Muscle layer of colon (tissue), 2 donors: ENCODE results near the gene CNOT10.

Source experiments
- H3K27ac ChIP-seq: one replicate; pipeline ENCODE4 v1.7.0; 2013; ENCODE audit warnings: low read depth, mild to moderate bottlenecking, low read length, moderate library complexity
- H3K27me3 ChIP-seq, 2 donors: one replicate each; pipeline ENCODE4 v1.7.0; 2013; ENCODE audit warnings: low read length in 2 of 2, mild to moderate bottlenecking in 2 of 2; ENCODE audit not compliant: insufficient read depth in 2 of 2, control insufficient read depth in 1 of 2
- H3K36me3 ChIP-seq: one replicate; pipeline ENCODE4 v1.7.0; 2013; ENCODE audit warnings: mild to moderate bottlenecking, low read length; ENCODE audit not compliant: insufficient read depth
- H3K4me1 ChIP-seq: one replicate; pipeline ENCODE4 v1.7.0; 2013; ENCODE audit warnings: mild to moderate bottlenecking, low read length; ENCODE audit not compliant: insufficient read depth
- H3K4me3 ChIP-seq, 2 donors: one replicate each; pipeline ENCODE4 v1.7.0; 2013; ENCODE audit warnings: low read length in 2 of 2, low read depth in 1 of 2, mild to moderate bottlenecking in 1 of 2, moderate library complexity in 1 of 2
- H3K9ac ChIP-seq: one replicate; pipeline ENCODE4 v1.7.0; 2013; ENCODE audit warnings: low read length
- H3K9me3 ChIP-seq: one replicate; pipeline ENCODE4 v1.7.0; 2013; ENCODE audit warnings: mild to moderate bottlenecking, low read length
- donor health status: abdominal sarcoma.
- donor health status: Adenocarcinoma of cecum.

CNOT10 gene

DNA sequence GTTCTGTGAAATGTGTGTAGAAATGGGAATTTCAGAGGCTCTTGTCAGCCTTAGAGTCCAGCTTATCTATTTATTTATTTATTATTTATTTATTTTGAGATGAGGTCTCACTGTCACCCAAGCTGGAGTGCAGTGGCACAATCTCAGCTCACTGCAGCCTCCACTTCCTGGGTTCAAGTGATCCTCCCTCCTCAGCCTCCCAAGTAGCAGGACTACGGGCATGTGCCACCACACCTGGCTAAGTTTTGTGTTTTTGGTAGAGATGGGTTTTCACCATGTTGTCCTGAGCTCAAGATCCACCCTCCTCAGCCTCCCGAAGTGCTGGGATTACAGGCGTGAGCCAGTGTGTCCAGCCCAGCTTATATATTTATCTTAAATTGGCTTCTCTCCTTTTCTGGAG lies 11.5 kb downstream of the CNOT10 start:
- peaks cover 8% of the 10 kb centered on the region for H3K4me1 ChIP-seq
- H3K9ac ChIP-seq: no peak overlapping the region
- H3K9me3 ChIP-seq: no peaks in the 10 kb centered on the region
- H3K4me3 ChIP-seq: no peak overlapping the region
- H3K27ac ChIP-seq: no peak overlapping the region
- no peaks in the 10 kb centered on the region for H3K27me3 ChIP-seq
- no peaks in the 10 kb centered on the region for H3K36me3 ChIP-seq

GRCh38 chr3:32698506-32698905 lies 13.5 kb downstream of the CNOT10 start:
- Histone ChIP-seq H3K36me3 (no peaks in the 10 kb centered on the region), H3K4me1 (peaks cover 8% of the 10 kb centered on the region), H3K9ac (no peak overlapping the region)

DNA sequence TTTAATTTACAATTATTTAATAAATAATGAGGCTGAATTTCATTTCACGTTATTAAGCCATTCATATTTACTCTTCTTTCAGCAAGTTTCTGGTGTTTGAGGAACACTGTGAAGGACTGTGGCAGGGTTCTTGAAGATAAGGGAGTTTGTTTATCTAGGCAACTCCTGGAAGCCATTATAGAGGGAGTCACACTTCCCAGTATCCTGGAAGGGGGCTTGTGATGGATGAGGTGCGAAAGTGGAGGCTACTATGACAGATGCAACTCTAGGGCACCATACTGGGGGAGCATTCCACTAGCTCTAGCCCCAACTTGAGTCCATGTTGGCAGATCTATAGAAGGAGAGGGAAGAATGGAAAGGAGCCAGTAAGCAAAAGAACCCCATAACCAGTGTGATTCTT lies 14.4 kb downstream of the CNOT10 start:
- Histone ChIP-seq H3K9me3 (no peaks in the 10 kb centered on the region), H3K4me3 (no peak overlapping the region), H3K4me1 (peaks cover 8% of the 10 kb centered on the region), H3K36me3 (no peaks in the 10 kb centered on the region), H3K9ac (no peak overlapping the region), H3K27me3 (no peaks in the 10 kb centered on the region), H3K27ac (no peak overlapping the region)

More at GRCh38 chr3:32698506-32698905, 13.5 kb downstream of the CNOT10 start:
- H3K9me3 ChIP-seq: no peaks in the 10 kb centered on the region
- no peaks in the 10 kb centered on the region for H3K27me3 ChIP-seq
- no peak overlapping the region for H3K4me3 ChIP-seq
- H3K27ac ChIP-seq: no peak overlapping the region

DNA sequence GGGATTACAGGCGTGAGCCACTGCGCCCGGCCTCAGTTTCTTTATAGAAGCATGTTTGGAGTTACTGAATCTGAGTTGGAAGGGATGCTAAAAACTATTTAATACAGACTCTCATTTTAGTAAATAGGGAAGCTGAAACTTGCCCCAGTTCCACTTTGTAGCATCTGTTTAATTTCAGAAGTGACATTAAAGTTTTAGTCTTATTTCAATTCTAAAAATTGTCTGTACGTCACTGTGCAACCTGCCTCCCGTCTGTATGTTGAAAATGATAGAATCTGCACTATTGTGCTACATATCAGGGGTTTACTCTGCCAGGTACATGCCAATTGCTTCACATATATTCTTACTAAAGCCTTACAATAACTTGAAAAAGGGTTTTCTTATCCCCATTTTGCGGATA lies 15.3 kb downstream of the CNOT10 start:
- H3K9me3 ChIP-seq: no peaks in the 10 kb centered on the region
- H3K36me3 ChIP-seq: no peaks in the 10 kb centered on the region
- no peaks in the 10 kb centered on the region for H3K27me3 ChIP-seq
- H3K9ac ChIP-seq: no peak overlapping the region
- peaks cover 9% of the 10 kb centered on the region for H3K4me1 ChIP-seq
- no peak overlapping the region for H3K4me3 ChIP-seq
- no peak overlapping the region for H3K27ac ChIP-seq

GRCh38 chr3:32703491-32703972 lies 18.5 kb downstream of the CNOT10 start:
- no peak overlapping the region for H3K27ac ChIP-seq

DNA sequence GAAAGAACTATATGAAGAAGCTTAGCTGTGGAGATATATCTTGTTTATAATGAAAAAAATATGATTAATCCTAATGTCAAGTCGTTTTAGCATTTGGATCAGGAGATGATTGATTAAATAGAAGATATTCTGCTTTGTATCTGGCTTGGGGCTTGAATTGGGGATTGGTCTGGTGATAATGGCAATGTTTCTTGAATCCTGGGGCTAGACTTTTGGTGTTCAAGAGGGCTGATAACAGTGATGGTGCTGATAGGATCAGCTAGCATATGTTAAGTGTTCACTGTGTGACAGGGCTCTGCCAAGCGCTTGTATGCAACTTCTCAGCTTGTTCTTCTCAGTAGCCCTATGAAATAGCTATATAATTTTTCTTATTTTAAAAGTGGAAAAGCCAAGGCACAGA lies 20.2 kb downstream of the CNOT10 start:
- no peak overlapping the region for H3K4me3 ChIP-seq
- peaks cover 13% of the 10 kb centered on the region for H3K36me3 ChIP-seq
- H3K9me3 ChIP-seq: no peaks in the 10 kb centered on the region

More at GRCh38 chr3:32703491-32703972, 18.5 kb downstream of the CNOT10 start:
- Histone ChIP-seq H3K27me3 (no peaks in the 10 kb centered on the region), H3K4me3 (no peak overlapping the region), H3K9ac (no peak overlapping the region), H3K9me3 (no peaks in the 10 kb centered on the region), H3K36me3 (no peaks in the 10 kb centered on the region), H3K4me1 (peaks cover 22% of the 10 kb centered on the region)

GRCh38 chr3:32706348-32707025 lies 21.5 kb downstream of the CNOT10 start:
- Histone ChIP-seq H3K36me3 (peaks cover 20% of the 10 kb centered on the region), H3K4me1 (peaks cover 15% of the 10 kb centered on the region), H3K4me3 (no peak overlapping the region), H3K27me3 (no peaks in the 10 kb centered on the region), H3K9me3 (no peaks in the 10 kb centered on the region), H3K27ac (no peak overlapping the region), H3K9ac (no peak overlapping the region)

More for the DNA sequence above, 20.2 kb downstream of the CNOT10 start:
- Histone ChIP-seq H3K4me1 (peaks cover 21% of the 10 kb centered on the region), H3K9ac (no peak overlapping the region), H3K27ac (no peak overlapping the region), H3K27me3 (no peaks in the 10 kb centered on the region)

GRCh38 chr3:32707026-32707370 lies 22.0 kb downstream of the CNOT10 start:
- Histone ChIP-seq H3K27me3 (no peaks in the 10 kb centered on the region), H3K4me1 (peaks cover 15% of the 10 kb centered on the region), H3K36me3 (peaks cover 20% of the 10 kb centered on the region), H3K9ac (no peak overlapping the region), H3K27ac (no peak overlapping the region), H3K4me3 (no peak overlapping the region), H3K9me3 (no peaks in the 10 kb centered on the region)

DNA sequence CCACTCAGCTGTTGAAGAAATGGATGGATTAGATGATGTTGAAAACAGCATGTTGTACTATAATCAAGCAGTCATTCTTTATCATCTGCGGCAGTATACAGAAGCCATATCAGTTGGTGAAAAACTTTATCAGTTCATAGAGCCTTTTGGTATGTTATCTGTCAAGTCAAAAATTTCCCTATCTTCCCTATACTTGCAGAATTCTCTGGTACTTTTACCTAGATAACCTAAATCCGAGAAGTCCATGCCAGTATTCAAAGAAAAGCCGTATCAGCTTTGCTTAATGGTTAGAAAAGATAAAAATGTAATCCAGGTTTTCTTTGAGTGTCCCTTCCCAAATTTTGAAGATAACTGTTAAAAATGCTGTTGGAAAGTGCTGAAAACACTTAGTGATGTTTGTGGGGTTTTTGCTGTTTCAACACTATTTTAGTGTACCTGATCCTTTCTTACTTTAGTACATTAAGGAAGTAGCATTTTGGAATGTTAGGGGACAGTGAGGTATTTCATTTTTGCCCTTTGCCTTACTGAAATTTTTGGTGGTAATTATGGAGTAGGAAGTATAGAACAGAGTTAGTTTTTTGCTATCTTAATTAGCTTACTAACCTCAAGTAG lies 23.8 kb downstream of the CNOT10 start:
- Histone ChIP-seq H3K9me3 (no peaks in the 10 kb centered on the region), H3K4me1 (peaks cover 15% of the 10 kb centered on the region), H3K27me3 (no peaks in the 10 kb centered on the region), H3K4me3 (no peak overlapping the region), H3K36me3 (peaks cover 20% of the 10 kb centered on the region), H3K27ac (no peak overlapping the region), H3K9ac (no peak overlapping the region)

GRCh38 chr3:32709346-32709745 lies 24.4 kb downstream of the CNOT10 start:
- H3K36me3 ChIP-seq: peaks cover 20% of the 10 kb centered on the region
- no peaks in the 10 kb centered on the region for H3K9me3 ChIP-seq

DNA sequence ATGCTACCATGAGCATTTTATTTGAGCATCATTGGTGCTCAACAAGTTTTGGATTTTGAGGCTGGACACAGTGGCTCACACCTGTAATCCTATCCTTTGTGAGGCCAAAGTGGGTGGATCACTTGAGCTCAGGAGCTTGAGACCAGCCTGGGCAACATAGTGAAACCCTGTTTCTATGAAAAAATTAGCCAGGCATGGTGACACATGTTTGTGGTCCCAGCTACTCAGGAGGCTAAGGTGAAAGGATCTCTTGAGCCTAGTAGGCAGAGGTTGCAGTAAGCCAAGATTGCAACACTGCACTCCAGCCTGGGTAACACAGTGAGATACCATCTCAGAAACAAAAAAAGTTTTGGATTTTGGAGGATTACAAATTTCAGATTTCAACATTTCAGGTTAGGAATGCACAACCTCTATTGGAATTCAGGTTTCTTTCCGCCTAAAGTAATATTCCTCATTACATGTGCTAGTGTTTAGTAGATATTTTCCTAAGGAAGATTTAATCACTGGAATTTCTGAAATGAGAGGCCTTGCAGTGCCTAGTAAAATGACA lies 27.6 kb downstream of the CNOT10 start:
- Histone ChIP-seq H3K9me3 (no peaks in the 10 kb centered on the region), H3K4me3 (no peak overlapping the region), H3K27ac (no peak overlapping the region), H3K9ac (no peak overlapping the region), H3K36me3 (peaks cover 20% of the 10 kb centered on the region), H3K4me1 (no peaks in the 10 kb centered on the region), H3K27me3 (no peaks in the 10 kb centered on the region)

More at GRCh38 chr3:32709346-32709745, 24.4 kb downstream of the CNOT10 start:
- peaks cover 15% of the 10 kb centered on the region for H3K4me1 ChIP-seq
- no peak overlapping the region for H3K4me3 ChIP-seq
- H3K9ac ChIP-seq: no peak overlapping the region
- H3K27ac ChIP-seq: no peak overlapping the region
- H3K27me3 ChIP-seq: no peaks in the 10 kb centered on the region
